Breast epithelium (tissue), 4 donors: ENCODE measurements around the gene LRG1. TPM values are rescaled to one million over a fixed set of nuclear protein-coding genes. Genes with fewer than 3 reads are reported as not detected.

Experiments
- DNase-seq, 2 donors: peaks; one replicate each; pipeline ENCODE4 v3.0.0-alpha.2; 2019; ENCODE audit warnings: low spot score in 2 of 2
- H3K27ac ChIP-seq, 2 donors: fragments of 200-600 bp; sonication (generic) in 1 of 2; one replicate each; pipeline ENCODE4 v1.5.1; 2016 to 2019; ENCODE audit warnings: mild to moderate bottlenecking in 1 of 2
- H3K27me3 ChIP-seq, 2 donors: fragments of 200-600 bp; sonication (generic) in 1 of 2; one replicate each; pipeline versions ENCODE4 v1.5.1 to v1.6.0; 2017 to 2019; ENCODE audit warnings: control low read depth in 1 of 2, mild to moderate bottlenecking in 1 of 2
- H3K36me3 ChIP-seq: fragments of 200-600 bp; one replicate; pipeline ENCODE4 v1.5.1; 2019
- H3K4me1 ChIP-seq, 2 donors: fragments of 200-600 bp; sonication (generic); one replicate each; pipeline ENCODE4 v1.5.1; 2016 to 2019; ENCODE audit warnings: control low read depth in 1 of 2
- H3K4me3 ChIP-seq, 3 donors: fragments of 200-600 bp; sonication (generic); 1 replicate in 2 of 3; 2 replicates in 1 of 3; pipeline ENCODE4 v1.5.1; 2016 to 2019; ENCODE audit warnings: mild to moderate bottlenecking in 3 of 3, moderate library complexity in 2 of 3
- H3K9me3 ChIP-seq, 2 donors: fragments of 200-600 bp; sonication (generic) in 1 of 2; one replicate each; pipeline ENCODE4 v1.5.1; 2016 to 2019; ENCODE audit warnings: control low read depth in 1 of 2
- CTCF ChIP-seq, 3 donors: fragments of 450-650 bp; IDR thresholded peaks; one replicate each; pipeline ENCODE4 v1.5.1; 2016 to 2017; ENCODE audit warnings: antibody characterized with exemption in 3 of 3, mild to moderate bottlenecking in 3 of 3, moderate library complexity in 3 of 3
- POLR2A ChIP-seq: fragments of 450-650 bp; IDR thresholded peaks from one replicate; pipeline ENCODE4 v1.6.1; 2016; ENCODE audit warnings: antibody characterized with exemption, mild to moderate bottlenecking, moderate library complexity
- POLR2AphosphoS5 ChIP-seq, 3 donors: sonication (generic); formaldehyde crosslinking; IDR thresholded peaks; one replicate each; pipeline ENCODE4 v1.6.1; 2017; ENCODE audit warnings: antibody characterized with exemption in 3 of 3
- intact Hi-C: fragments of 100-400 bp; cut with DNase I; formaldehyde crosslinking; loops from one replicate; pipeline ENCODE4 v1.15.1; 2023; ENCODE audit warnings: low total_unique reads
- total RNA-seq, 3 donors: library from RNA; depleted of rRNA; stranded (reverse); fragments of >200 nt; gene quantifications; one replicate each; pipeline ENCODE4 v1.1.0, GENCODE V29; 2016

Gene LRG1
- total RNA-seq, 3 donors from 2014 or later = 0.64 to 14.7 (median 5.7) TPM

- Histone ChIP-seq H3K27me3 (peaks cover 0 to 12% of the 10 kb centered on the region in 2 donors), H3K9me3 (no peaks in the 10 kb centered on the region), H3K4me1 (no peaks in the 10 kb centered on the region), H3K36me3 (no peaks in the 10 kb centered on the region), H3K4me3 (no peak overlapping the region), H3K27ac (no peak overlapping the region)
- TF ChIP-seq CTCF (IDR thresholded peaks at IDR 0.05) = no peak
- no peak for TF ChIP-seq POLR2AphosphoS5 (IDR thresholded peaks at IDR 0.05)
- TF ChIP-seq POLR2A = no peak
- intact Hi-C loops = loop anchor here (10.0 kb wide), 1 partner anchor 1015 kb away; the partner anchor contains the start of gene TINCR
- no peak for DNase-seq
Measured at GRCh38 chr19:4550018-4550417, 10.2 kb upstream of the LRG1 start.

- Histone ChIP-seq H3K4me1 (no peaks in the 10 kb centered on the region), H3K27ac (no peak overlapping the region), H3K36me3 (no peaks in the 10 kb centered on the region), H3K27me3 (peaks cover 0 to 12% of the 10 kb centered on the region in 2 donors), H3K4me3 (no peak overlapping the region), H3K9me3 (no peaks in the 10 kb centered on the region)
- intact Hi-C loops = no loop called here
- no peak for TF ChIP-seq CTCF (IDR thresholded peaks at IDR 0.05)
- TF ChIP-seq POLR2A = no peak
- no peak for TF ChIP-seq POLR2AphosphoS5 (IDR thresholded peaks at IDR 0.05)
- no peak for DNase-seq
Measured at GRCh38 chr19:4548238-4548584, 8.4 kb upstream of the LRG1 start.

GRCh38 chr19:4547303-4548237 is 7.7 kb upstream of the LRG1 start:
- Histone ChIP-seq H3K36me3 (no peaks in the 10 kb centered on the region), H3K27me3 (peaks cover 0 to 12% of the 10 kb centered on the region in 2 donors), H3K27ac (no peak overlapping the region), H3K4me1 (no peaks in the 10 kb centered on the region), H3K4me3 (no peak overlapping the region), H3K9me3 (no peaks in the 10 kb centered on the region)
- no peak for DNase-seq
- intact Hi-C loops = no loop called here
- TF ChIP-seq POLR2AphosphoS5 (IDR thresholded peaks at IDR 0.05) = no peak
- no peak for TF ChIP-seq CTCF (IDR thresholded peaks at IDR 0.05)
- TF ChIP-seq POLR2A = no peak

- Histone ChIP-seq H3K27ac (no peak overlapping the region), H3K9me3 (no peaks in the 10 kb centered on the region), H3K4me1 (no peaks in the 10 kb centered on the region), H3K36me3 (no peaks in the 10 kb centered on the region), H3K27me3 (peaks cover 0 to 4% of the 10 kb centered on the region in 2 donors), H3K4me3 (peak overlapping the region; percentile 21 to 61 (median 47))
- intact Hi-C loops = no loop called here
- DNase-seq = no peak
- TF ChIP-seq POLR2A (no peak), CTCF (IDR thresholded peaks at IDR 0.05) (no peak), POLR2AphosphoS5 (IDR thresholded peaks at IDR 0.05) (no peak)
Measured at GRCh38 chr19:4543842-4544647, 4.2 kb upstream of the LRG1 start.
